ENCODE measurements around the gene CEP128.
A peak's percentile ranks its signal among the peaks of the same experiment; 100 is the strongest.

CEP128 gene

DNA sequence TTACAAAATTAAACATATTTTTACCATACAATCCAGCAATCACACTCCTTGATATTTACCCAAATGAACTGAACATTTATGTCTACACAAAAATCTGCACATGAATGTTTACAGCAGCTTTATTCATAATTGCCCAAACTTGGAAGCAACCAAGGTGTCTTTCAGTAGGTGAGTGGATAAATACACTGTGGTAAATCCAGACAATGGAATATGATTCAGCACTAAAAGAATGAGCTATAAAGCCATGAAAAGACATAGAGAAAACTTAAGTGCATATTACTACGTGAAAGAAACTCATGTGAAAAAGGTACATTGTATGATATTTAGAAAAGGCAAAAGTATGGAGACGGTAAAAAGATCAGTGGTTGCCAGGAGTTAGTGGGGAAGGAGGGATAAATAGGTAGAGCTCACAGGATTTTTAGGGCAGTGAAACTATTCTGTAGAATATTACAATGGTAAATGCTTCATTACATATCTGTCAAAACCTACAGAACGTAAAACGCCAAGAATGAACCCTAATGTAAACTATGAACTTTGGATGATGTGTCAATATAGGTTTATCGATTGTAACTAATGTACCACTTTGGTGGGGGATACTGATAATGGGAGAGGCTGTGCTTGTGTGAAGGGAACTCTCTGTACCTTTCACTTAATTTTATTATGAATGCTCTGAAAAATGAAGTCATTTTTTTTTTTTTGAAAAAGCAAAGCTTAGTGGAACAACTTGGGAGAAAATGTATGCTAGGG, 295.7 kb downstream of the CEP128 start:
- Histone ChIP-seq H3K27me3 (ENCODE audit: low read depth) (no peaks in the 10 kb centered on the region), H3K4me3 (no peak overlapping the region), H3K4me1 (no peaks in the 10 kb centered on the region), H3K9me3 (no peaks in the 10 kb centered on the region), H3K36me3 (replicated peaks) (no peaks in the 10 kb centered on the region)
- no peak for DNase-seq (ENCODE audit: low spot score in 2 of 2)
- in situ Hi-C loops (cut with MboI; ENCODE audit: low sequenced_read_pairs) = no loop called here

DNA sequence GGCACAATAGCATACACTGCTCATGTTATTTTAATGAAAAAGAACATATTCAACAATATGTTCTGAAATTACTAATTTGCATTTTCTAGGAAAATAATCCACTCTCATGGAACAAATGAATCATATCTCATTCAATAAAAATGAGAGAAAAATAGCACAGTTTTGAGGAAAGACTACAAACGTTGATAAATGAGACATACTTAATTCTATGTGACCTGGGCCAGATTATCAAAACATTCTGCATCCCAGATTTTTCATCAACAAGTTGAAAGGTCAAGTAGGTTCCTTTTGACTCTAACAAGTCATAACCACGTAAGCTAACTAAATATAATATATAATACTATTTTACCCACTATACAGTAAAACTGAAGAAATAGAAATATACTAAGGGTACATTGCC, 296.7 kb downstream of the CEP128 start:
- no peaks in the 10 kb centered on the region for H3K36me3 ChIP-seq (replicated peaks)
- no peaks in the 10 kb centered on the region for H3K4me1 ChIP-seq
- DNase-seq (ENCODE audit: low spot score in 2 of 2) = no peak
- in situ Hi-C loops (cut with MboI; ENCODE audit: low sequenced_read_pairs) = no loop called here
- H3K4me3 ChIP-seq = no peak overlapping the region
- H3K27me3 ChIP-seq (ENCODE audit: low read depth) = no peaks in the 10 kb centered on the region
- H3K9me3 ChIP-seq = no peaks in the 10 kb centered on the region

DNA sequence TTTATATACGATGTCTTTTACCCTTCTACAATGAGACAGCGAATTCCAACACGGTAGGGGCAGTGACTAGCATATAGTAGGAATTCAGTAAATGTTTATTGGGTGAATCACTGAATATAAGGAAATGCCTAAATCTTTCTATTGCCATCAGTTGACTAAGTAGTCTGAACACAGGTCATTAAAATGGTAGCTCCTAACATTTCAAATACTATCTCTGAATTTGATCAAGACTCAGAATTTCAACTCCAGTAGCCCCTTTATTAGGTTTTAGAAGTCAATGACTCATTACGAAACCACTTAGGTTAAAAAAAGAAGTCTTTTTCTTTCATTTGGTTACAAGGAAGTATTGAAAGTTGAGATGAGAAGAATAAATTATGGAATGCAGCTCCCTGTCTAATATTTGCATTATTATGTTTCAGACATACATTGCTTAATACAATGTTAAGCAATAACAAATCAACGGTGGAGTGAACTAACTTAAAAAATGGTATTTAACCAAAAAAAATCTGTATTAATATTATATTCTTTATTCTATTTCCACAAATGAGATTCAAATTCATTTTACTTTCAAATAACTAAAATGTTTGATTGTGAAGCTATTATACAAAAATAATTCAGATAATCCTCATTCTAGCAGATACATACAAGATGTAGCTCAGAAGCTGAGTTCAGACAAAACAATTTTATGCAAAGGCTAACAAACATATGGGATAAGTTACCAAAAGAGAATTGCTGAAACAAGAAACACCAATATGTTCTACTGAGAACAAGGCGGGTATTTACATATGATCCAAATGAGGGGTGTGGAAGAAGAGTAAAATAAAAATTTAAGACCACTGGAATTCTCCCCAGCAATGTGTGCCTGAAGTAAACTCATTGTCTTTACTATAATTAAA, 302.7 kb downstream of the CEP128 start:
- no peaks in the 10 kb centered on the region for H3K36me3 ChIP-seq (replicated peaks)
- H3K27me3 ChIP-seq (ENCODE audit: low read depth) = no peaks in the 10 kb centered on the region
- H3K9me3 ChIP-seq = no peaks in the 10 kb centered on the region
- no peaks in the 10 kb centered on the region for H3K4me1 ChIP-seq
- no peak for DNase-seq (ENCODE audit: low spot score in 2 of 2)
- in situ Hi-C loops (cut with MboI; ENCODE audit: low sequenced_read_pairs) = no loop called here
- H3K4me3 ChIP-seq = no peak overlapping the region

DNA sequence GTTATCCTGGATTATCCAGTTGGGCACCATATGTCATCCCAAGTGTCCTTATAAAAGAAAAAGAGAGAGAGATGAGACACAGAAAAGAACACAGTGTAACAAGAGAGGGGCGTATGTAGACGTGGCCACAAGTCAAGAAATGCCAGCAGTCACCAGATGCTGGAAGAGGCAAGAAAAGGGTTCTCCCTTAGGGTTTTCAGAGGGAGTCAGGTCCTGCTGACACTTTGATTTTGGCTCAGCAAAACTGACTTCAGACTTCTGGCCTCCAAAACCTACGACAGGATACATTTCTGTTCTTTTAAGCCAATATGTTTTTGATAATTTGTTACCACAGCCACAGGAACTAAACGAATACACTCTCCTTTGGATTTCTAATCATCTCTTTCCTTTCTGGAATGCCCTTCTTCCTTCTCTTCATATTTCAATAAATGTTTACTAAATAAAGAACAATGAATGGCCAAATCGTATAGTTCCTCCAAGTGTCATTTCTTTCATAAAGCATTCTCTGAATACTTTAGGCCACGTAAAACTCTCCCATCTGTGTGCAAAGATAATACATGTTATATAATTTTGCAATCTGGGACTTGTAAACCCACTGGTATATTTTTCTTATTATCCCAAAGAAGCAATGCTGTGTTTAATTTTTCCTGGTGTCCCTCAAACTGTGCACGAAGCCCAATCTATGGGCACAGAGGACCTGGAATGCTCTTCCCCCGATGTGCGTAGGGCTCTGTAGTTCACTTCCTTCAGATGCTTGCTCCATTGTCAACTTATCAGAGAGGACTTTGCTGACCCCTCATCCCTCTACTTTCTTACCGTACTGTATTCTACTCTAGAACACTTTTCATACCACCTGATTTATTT, 303.6 kb downstream of the CEP128 start:
- no peaks in the 10 kb centered on the region for H3K4me1 ChIP-seq
- H3K4me3 ChIP-seq = no peak overlapping the region
- no peaks in the 10 kb centered on the region for H3K9me3 ChIP-seq
- no peaks in the 10 kb centered on the region for H3K36me3 ChIP-seq (replicated peaks)
- no peak for DNase-seq (ENCODE audit: low spot score in 2 of 2)
- no peaks in the 10 kb centered on the region for H3K27me3 ChIP-seq (ENCODE audit: low read depth)
- in situ Hi-C loops (cut with MboI; ENCODE audit: low sequenced_read_pairs) = no loop called here

DNA sequence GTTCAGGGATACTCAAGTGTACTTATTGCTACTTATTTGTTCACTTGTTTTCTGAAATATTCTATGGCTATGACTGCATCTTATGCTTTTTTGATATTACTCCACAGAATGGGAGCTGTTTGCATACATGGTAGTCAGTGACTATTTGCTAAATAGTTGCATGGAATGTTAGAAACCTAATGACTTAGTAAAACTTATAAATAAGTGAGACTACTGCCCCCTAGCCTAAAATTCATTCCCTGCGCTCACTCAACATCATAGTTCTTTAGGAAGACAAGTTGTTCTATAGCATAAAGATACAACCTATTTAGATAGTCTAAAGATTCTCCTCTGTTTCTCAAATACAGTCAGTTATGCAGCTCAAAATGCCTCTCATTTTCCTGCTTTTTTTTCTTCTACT, 305.5 kb downstream of the CEP128 start:
- H3K36me3 ChIP-seq (replicated peaks) = no peaks in the 10 kb centered on the region
- no peaks in the 10 kb centered on the region for H3K4me1 ChIP-seq
- no peak overlapping the region for H3K4me3 ChIP-seq
- H3K27me3 ChIP-seq (ENCODE audit: low read depth) = no peaks in the 10 kb centered on the region
- no peaks in the 10 kb centered on the region for H3K9me3 ChIP-seq
- peak in 1 of 2 experiments; percentile 12 for DNase-seq (ENCODE audit: low spot score in 2 of 2)
- in situ Hi-C loops (cut with MboI; ENCODE audit: low sequenced_read_pairs) = no loop called here

DNA sequence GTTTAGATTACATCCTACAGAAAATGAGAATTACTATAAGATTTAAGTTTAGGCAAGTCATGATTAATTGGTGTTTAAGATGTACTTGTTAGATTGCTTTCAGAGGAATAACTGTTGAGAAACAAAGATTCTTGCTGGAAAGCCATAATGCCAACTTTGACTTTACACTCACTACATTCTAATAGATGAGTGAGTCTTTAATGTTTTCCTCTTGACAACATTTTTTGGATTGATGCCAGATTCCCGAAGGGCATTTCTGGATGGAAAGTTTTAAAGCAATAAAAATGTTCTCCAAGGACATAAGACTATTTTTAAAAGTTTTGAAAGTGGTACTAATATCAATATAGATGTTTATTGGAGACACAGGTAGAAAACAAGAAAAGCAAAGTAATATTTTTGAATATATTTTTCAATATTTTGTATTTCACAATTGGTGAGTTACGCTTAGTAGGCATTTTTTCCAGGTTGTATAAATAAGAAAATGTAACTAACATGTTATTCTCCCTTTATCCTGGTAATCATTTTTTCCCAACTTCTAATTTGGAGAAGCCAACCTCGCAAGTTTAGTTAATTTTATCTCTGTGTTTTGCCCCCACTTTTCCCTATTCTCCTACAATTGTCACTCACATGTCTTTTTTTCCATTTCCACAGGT, 307.3 kb downstream of the CEP128 start:
- no peaks in the 10 kb centered on the region for H3K27me3 ChIP-seq (ENCODE audit: low read depth)
- H3K36me3 ChIP-seq (replicated peaks) = no peaks in the 10 kb centered on the region
- no peak for DNase-seq (ENCODE audit: low spot score in 2 of 2)
- H3K4me3 ChIP-seq = no peak overlapping the region
- H3K4me1 ChIP-seq = no peaks in the 10 kb centered on the region
- H3K9me3 ChIP-seq = no peaks in the 10 kb centered on the region
- in situ Hi-C loops (cut with MboI; ENCODE audit: low sequenced_read_pairs) = no loop called here

DNA sequence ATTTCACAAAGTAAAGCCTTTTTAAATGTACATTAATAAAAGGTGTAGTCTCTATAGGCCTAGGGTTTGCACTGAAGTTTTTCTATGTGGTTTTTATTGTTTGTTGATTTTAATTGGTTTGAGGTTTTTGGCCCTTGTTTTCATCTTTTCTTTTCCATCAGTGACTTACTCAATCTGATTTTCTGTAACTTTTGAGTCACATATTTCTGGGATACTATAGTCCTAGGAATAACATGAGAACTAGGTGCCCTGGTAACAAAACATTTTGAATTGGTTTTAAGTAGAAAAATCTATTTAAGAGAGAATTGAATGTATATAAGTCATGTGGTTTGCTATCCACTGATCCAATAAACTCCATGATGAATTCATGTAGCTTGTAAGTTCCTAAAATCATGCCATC, 311.9 kb downstream of the CEP128 start:
- DNase-seq (ENCODE audit: low spot score in 2 of 2) = no peak
- H3K4me3 ChIP-seq = no peak overlapping the region
- no peaks in the 10 kb centered on the region for H3K36me3 ChIP-seq (replicated peaks)

DNA sequence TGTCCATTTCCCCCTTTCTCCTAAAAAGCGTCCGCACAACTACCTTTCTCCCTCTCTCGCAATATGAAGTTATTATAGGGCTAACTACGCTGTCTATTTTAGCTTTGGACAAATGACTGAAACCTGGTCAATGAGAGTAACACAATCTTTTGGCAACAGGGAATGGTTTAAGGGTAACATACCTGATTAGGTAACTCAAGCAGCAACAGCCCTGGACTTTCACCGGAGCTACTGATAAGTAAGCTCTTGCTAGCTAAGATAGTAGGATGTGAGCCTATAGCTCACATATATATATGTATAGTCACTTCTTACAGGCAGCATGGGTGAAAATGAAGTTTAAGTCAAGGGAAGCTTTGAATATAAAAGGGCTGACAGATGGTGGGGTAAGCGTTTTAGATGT, 313.0 kb downstream of the CEP128 start:
- Histone ChIP-seq H3K27me3 (ENCODE audit: low read depth) (no peaks in the 10 kb centered on the region), H3K9me3 (no peaks in the 10 kb centered on the region), H3K4me3 (no peak overlapping the region), H3K36me3 (replicated peaks) (no peaks in the 10 kb centered on the region), H3K4me1 (no peaks in the 10 kb centered on the region)
- DNase-seq (ENCODE audit: low spot score in 2 of 2) = no peak
- in situ Hi-C loops (cut with MboI; ENCODE audit: low sequenced_read_pairs) = no loop called here

More for the DNA sequence above, 311.9 kb downstream of the CEP128 start:
- in situ Hi-C loops (cut with MboI; ENCODE audit: low sequenced_read_pairs) = no loop called here
- Histone ChIP-seq H3K4me1 (no peaks in the 10 kb centered on the region), H3K9me3 (no peaks in the 10 kb centered on the region), H3K27me3 (ENCODE audit: low read depth) (no peaks in the 10 kb centered on the region)

DNA sequence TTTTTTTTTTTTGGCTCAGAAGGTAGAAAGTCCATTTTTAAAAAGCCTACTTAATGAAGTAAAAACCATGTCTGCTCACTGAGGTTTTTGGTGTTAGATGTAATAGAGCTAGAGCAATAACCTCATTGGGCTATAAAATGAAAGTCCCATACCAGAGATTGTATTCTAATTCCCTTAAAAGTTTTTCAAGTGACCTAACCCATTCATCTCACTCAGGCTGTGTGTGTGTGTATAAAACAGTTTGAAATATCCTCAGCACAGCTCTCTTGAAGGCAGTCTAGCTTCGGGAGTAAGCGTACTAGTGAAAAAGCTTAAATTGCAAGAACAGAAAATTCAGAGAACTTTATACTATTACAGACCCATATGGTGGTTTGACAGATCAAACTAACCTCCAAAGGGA, 313.8 kb downstream of the CEP128 start:
- Histone ChIP-seq H3K9me3 (no peaks in the 10 kb centered on the region), H3K4me1 (no peaks in the 10 kb centered on the region), H3K4me3 (no peak overlapping the region), H3K36me3 (replicated peaks) (no peaks in the 10 kb centered on the region), H3K27me3 (ENCODE audit: low read depth) (no peaks in the 10 kb centered on the region)
- no peak for DNase-seq (ENCODE audit: low spot score in 2 of 2)
- in situ Hi-C loops (cut with MboI; ENCODE audit: low sequenced_read_pairs) = no loop called here

DNA sequence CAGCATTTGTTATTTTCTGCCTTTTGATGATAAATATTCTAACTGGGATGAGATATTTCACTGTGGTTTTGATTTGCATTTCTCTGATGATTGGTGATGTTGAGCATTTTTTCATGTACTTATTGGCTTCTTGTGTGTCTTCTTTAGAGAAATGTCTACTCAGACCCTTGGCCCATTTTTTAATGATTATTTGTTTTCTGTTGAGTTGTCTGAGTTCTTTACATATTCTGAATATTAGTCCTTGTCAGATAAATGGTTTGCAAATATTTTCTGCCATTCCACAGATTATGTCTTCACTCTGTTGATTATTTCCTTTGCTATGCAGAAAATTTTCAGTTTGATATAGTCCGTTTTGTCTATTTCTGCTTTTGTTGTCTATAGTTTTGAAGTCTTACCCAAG, 317.0 kb downstream of the CEP128 start:
- in situ Hi-C loops (cut with MboI; ENCODE audit: low sequenced_read_pairs) = no loop called here
- H3K27me3 ChIP-seq (ENCODE audit: low read depth) = no peaks in the 10 kb centered on the region
- H3K36me3 ChIP-seq (replicated peaks) = no peaks in the 10 kb centered on the region
- no peak overlapping the region for H3K4me3 ChIP-seq
- no peak for DNase-seq (ENCODE audit: low spot score in 2 of 2)
- H3K4me1 ChIP-seq = no peaks in the 10 kb centered on the region
- H3K9me3 ChIP-seq = no peaks in the 10 kb centered on the region

DNA sequence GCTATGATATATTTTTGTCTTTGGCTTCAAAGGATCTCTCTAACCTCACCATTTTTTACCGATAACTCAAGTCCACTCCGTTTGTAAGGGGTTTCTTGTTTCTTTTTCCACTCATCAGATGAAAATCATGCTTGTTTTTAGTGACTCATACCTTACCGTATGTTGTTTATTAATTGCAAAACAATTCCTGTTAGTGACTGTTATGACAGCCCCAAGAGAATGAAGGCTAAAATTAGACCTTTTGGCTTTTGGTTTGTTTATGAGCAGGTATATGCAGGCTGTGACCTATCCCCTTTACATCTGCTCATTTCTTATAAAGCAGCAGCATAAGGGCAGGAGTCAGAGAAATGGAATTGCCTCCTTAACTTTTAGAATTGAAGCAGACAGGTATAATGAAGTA, 319.8 kb downstream of the CEP128 start:
- in situ Hi-C loops (cut with MboI; ENCODE audit: low sequenced_read_pairs) = no loop called here

DNA sequence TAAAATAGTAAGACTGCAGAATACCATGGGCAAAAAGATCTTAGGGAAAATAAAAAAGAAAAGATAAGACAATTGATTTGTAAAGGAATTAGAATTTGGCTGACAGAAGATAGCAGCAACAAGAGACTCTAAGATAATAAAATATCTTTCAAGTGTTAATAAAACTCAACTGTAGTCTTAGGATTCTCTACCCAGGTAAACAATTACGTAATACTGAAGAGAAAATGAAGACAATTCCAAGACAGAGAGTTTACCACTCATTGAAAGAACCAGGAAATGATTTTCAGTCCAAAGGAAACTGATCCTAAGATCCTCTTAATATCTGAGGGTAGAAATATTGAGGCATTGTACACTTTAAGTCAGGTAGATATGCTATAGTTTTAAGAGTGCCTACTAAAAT, 321.1 kb downstream of the CEP128 start:
- Histone ChIP-seq H3K4me1 (no peaks in the 10 kb centered on the region), H3K27me3 (ENCODE audit: low read depth) (no peaks in the 10 kb centered on the region), H3K4me3 (no peak overlapping the region), H3K36me3 (replicated peaks) (no peaks in the 10 kb centered on the region), H3K9me3 (no peaks in the 10 kb centered on the region)
- no peak for DNase-seq (ENCODE audit: low spot score in 2 of 2)
- in situ Hi-C loops (cut with MboI; ENCODE audit: low sequenced_read_pairs) = no loop called here

More for the DNA sequence above, 319.8 kb downstream of the CEP128 start:
- H3K9me3 ChIP-seq = no peaks in the 10 kb centered on the region
- H3K4me3 ChIP-seq = no peak overlapping the region
- DNase-seq (ENCODE audit: low spot score in 2 of 2) = no peak
- H3K27me3 ChIP-seq (ENCODE audit: low read depth) = no peaks in the 10 kb centered on the region
- H3K4me1 ChIP-seq = no peaks in the 10 kb centered on the region
- H3K36me3 ChIP-seq (replicated peaks) = no peaks in the 10 kb centered on the region

DNA sequence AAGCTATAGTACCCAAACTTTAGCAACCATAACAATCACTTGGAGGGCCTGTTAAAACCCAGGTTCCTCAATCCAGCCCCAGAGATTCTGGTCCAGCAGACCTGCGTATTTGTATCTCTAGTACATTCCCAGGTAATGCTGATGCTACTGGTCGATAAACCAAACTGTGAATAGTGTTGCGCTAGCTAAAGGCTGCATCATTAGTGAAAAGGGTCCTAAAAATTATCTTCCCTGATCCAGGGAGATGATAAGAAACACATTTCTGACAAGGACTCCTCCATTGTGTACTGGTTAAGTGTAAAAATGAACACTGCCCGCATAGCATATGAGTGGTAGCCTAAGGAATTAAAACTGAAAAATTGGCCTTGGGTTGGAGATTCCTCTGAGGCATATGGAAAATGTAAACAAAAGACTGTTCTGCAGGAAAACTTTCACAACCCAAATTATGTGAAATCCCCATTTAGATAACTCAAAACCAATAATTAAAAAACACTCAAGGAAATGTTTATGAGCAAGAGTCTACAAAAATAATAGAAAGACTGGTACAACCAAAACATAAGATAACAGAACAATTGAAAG, 322.7 kb downstream of the CEP128 start:
- Histone ChIP-seq H3K36me3 (replicated peaks) (no peaks in the 10 kb centered on the region), H3K4me3 (no peak overlapping the region), H3K27me3 (ENCODE audit: low read depth) (no peaks in the 10 kb centered on the region), H3K4me1 (no peaks in the 10 kb centered on the region), H3K9me3 (no peaks in the 10 kb centered on the region)
- no peak for DNase-seq (ENCODE audit: low spot score in 2 of 2)
- in situ Hi-C loops (cut with MboI; ENCODE audit: low sequenced_read_pairs) = no loop called here

All from HAP-1 (cell line).